Osteocyte (in vitro differentiated cells): ENCODE measurements around the gene UCKL1. TPM values are rescaled to one million over a fixed set of nuclear protein-coding genes. Genes with fewer than 3 reads are reported as not detected.
"Not testable (repeated sequence)": the region's sequence is repeated elsewhere in the genome, so short reads cannot be mapped to it uniquely, and the experiment has no call there.

Source experiments
- DNase-seq: peaks from one replicate; pipeline ENCODE4 v3.0.0; 2021; ENCODE audit warnings: mixed read lengths; ENCODE audit not compliant: unreplicated experiment; ENCODE audit errors: extremely low spot score
- H3K27ac Mint-ChIP-seq: one replicate; pipeline ENCODE4 v1.8.0; 2021; ENCODE audit warnings: mild to moderate bottlenecking, mixed read lengths; ENCODE audit not compliant: unreplicated experiment
- H3K27me3 Mint-ChIP-seq: one replicate; pipeline ENCODE4 v1.8.0; 2021; ENCODE audit warnings: mixed read lengths; ENCODE audit not compliant: unreplicated experiment
- H3K36me3 Mint-ChIP-seq: one replicate; pipeline ENCODE4 v1.8.0; 2021; ENCODE audit warnings: mixed read lengths; ENCODE audit not compliant: unreplicated experiment
- H3K4me1 Mint-ChIP-seq: one replicate; pipeline ENCODE4 v1.8.0; 2021; ENCODE audit warnings: mixed read lengths; ENCODE audit not compliant: unreplicated experiment
- H3K4me3 Mint-ChIP-seq: one replicate; pipeline ENCODE4 v1.8.0; 2021; ENCODE audit warnings: mild to moderate bottlenecking, moderate library complexity, mixed read lengths; ENCODE audit not compliant: unreplicated experiment
- H3K9me3 Mint-ChIP-seq: one replicate; pipeline ENCODE4 v1.8.0; 2021; ENCODE audit warnings: mixed read lengths; ENCODE audit not compliant: unreplicated experiment
- CTCF ChIP-seq: fragments of 200-600 bp; sonication (generic); IDR thresholded peaks from 2 replicates; pipeline ENCODE4 v1.5.0; 2021; ENCODE audit warnings: antibody characterized with exemption, mild to moderate bottlenecking, moderate library complexity
- total RNA-seq: library from RNA; stranded (reverse); gene quantifications from 2 replicates; pipeline ENCODE4 v1.2.1, GENCODE V29; 2021

Gene UCKL1
- total RNA-seq, 1 donor from 2014 or later, result 35.9 TPM

- no peaks in the 10 kb centered on the region for H3K27me3 Mint-ChIP-seq
- peaks cover 53% of the 10 kb centered on the region for H3K4me1 Mint-ChIP-seq
- no peak overlapping the region for H3K27ac Mint-ChIP-seq
- H3K4me3 Mint-ChIP-seq, result peak overlapping the region; percentile 69
- DNase-seq, result no peak
- no peaks in the 10 kb centered on the region for H3K9me3 Mint-ChIP-seq
- H3K36me3 Mint-ChIP-seq, result peaks cover 11% of the 10 kb centered on the region
- TF ChIP-seq CTCF, result no peak
Measured at GRCh38 chr20:63979229-63979556, 23.0 kb upstream of the UCKL1 start.

- DNase-seq, result no peak
- H3K36me3 Mint-ChIP-seq, result peaks cover 11% of the 10 kb centered on the region
- no peaks in the 10 kb centered on the region for H3K27me3 Mint-ChIP-seq
- H3K9me3 Mint-ChIP-seq, result no peaks in the 10 kb centered on the region
- no peak for TF ChIP-seq CTCF
- peak overlapping the region; percentile 69 for H3K4me3 Mint-ChIP-seq
- peak overlapping the region; percentile 44 for H3K27ac Mint-ChIP-seq
- H3K4me1 Mint-ChIP-seq, result peaks cover 59% of the 10 kb centered on the region
Measured at GRCh38 chr20:63978319-63979228, 22.4 kb upstream of the UCKL1 start.

GRCh38 chr20:63977739-63978276 lies 21.6 kb upstream of the UCKL1 start:
- no peak for DNase-seq
- Mint-ChIP-seq H3K36me3 (peaks cover 6% of the 10 kb centered on the region), H3K9me3 (no peaks in the 10 kb centered on the region), H3K27ac (peak overlapping the region; percentile 39), H3K27me3 (no peaks in the 10 kb centered on the region), H3K4me1 (peaks cover 59% of the 10 kb centered on the region), H3K4me3 (peak overlapping the region; percentile 32)
- no peak for TF ChIP-seq CTCF

- no peak for DNase-seq
- Mint-ChIP-seq H3K4me3 (no peak overlapping the region), H3K4me1 (peaks cover 53% of the 10 kb centered on the region), H3K36me3 (no peaks in the 10 kb centered on the region), H3K27ac (no peak overlapping the region), H3K9me3 (no peaks in the 10 kb centered on the region), H3K27me3 (no peaks in the 10 kb centered on the region)
- no peak for TF ChIP-seq CTCF
Measured at GRCh38 chr20:63976980-63977738, 20.9 kb upstream of the UCKL1 start.

GRCh38 chr20:63976511-63976910 lies 20.3 kb upstream of the UCKL1 start:
- not testable (repeated sequence) for H3K36me3 Mint-ChIP-seq, DNase-seq, H3K27me3 Mint-ChIP-seq, H3K27ac Mint-ChIP-seq, H3K4me3 Mint-ChIP-seq, H3K9me3 Mint-ChIP-seq
- peaks cover 49% of the 10 kb centered on the region for H3K4me1 Mint-ChIP-seq
